OCI-M1 (cell line): ENCODE measurements around the gene SHB.
A peak's percentile ranks its signal among the peaks of the same experiment; 100 is the strongest.

Experiments used
- DNase-seq: peaks from one replicate; lab custom pipeline; 2025; lab: John Stamatoyannopoulos, UW

The SHB gene

GRCh38 chr9:38008168-38009034 is 60.6 kb downstream of the SHB start:
- peak; percentile 10 for DNase-seq

- DNase-seq, result no peak
Measured at GRCh38 chr9:38007016-38007415, 62.0 kb downstream of the SHB start.

GRCh38 chr9:38006163-38006562 is 62.9 kb downstream of the SHB start:
- no peak for DNase-seq

GRCh38 chr9:38004809-38005560 is 64.0 kb downstream of the SHB start:
- no peak for DNase-seq

GRCh38 chr9:38003946-38004808 is 64.8 kb downstream of the SHB start:
- DNase-seq, result no peak

- DNase-seq, result no peak
Measured at GRCh38 chr9:38003230-38003629, 65.8 kb downstream of the SHB start.

- DNase-seq, result no peak
Measured at GRCh38 chr9:38001430-38001829, 67.6 kb downstream of the SHB start.

- no peak for DNase-seq
Measured at GRCh38 chr9:38000735-38001134, 68.3 kb downstream of the SHB start.

- DNase-seq, result no peak
Measured at GRCh38 chr9:38000332-38000731, 68.7 kb downstream of the SHB start.

GRCh38 chr9:37999588-38000189 is 69.3 kb downstream of the SHB start:
- DNase-seq, result no peak

GRCh38 chr9:37998881-37999587 is 70.0 kb downstream of the SHB start:
- DNase-seq, result peak; percentile 7

- DNase-seq, result no peak
Measured at GRCh38 chr9:37997636-37998374, 71.2 kb downstream of the SHB start.

- no peak for DNase-seq
Measured at GRCh38 chr9:37996819-37997217, 72.2 kb downstream of the SHB start.

GRCh38 chr9:37995961-37996818 is 72.8 kb downstream of the SHB start:
- DNase-seq, result peak; percentile 22

GRCh38 chr9:37995348-37995737 is 73.7 kb downstream of the SHB start:
- DNase-seq, result no peak

GRCh38 chr9:37994639-37995347 is 74.2 kb downstream of the SHB start:
- peak; percentile 74 for DNase-seq

- peak; percentile 79 for DNase-seq
Measured at GRCh38 chr9:37992924-37993349, 76.1 kb downstream of the SHB start.

GRCh38 chr9:37990404-37991015 is 78.5 kb downstream of the SHB start:
- no peak for DNase-seq
